ENCODE measurements around the gene MEN1. TPM values are rescaled to one million over a fixed set of nuclear protein-coding genes. Genes with fewer than 3 reads are reported as not detected.
A peak's percentile ranks its signal among the peaks of the same experiment; 100 is the strongest.

The MEN1 gene
- total and polyA plus RNA-seq, 2 of the 13 experiments (the other 11 are each of a cell fraction or from before 2014, with no cell fraction given): 20.5 to 27.3 TPM

DNA sequence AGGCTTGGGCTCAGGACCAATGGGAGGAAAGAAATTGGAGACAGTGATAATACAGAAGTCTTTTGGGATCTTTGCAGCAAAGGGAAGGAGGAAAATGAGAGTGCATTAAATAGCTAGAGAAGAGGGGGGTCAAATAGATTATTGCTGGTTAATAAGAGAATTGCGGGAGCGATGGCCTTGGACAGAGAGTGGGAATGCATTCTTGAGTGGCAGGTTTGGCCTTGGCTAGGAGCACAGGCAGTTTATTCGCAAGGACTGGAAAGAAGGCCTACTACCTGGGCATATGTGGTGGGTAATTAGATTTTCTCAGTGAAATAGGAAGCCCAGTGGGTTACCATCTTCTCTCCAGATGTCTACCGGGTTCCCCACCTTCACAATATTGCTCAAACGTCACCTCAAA, 3.5 kb upstream of the MEN1 start (continued):
- TF ChIP-seq SRSF9 (IDR thresholded peaks at IDR 0.05; ENCODE audit: borderline replicate concordance, insufficient read depth, low read depth, low read length, poor library complexity, severe bottlenecking): no peak
- TF ChIP-seq ZNF781 (CRISPR knock-in tag; IDR thresholded peaks at IDR 0.05; ENCODE audit: borderline replicate concordance, not compliant biosample characterization): no peak
- TF ChIP-seq ZNF138 (CRISPR knock-in tag; IDR thresholded peaks at IDR 0.05; ENCODE audit: low read depth): no peak

DNA sequence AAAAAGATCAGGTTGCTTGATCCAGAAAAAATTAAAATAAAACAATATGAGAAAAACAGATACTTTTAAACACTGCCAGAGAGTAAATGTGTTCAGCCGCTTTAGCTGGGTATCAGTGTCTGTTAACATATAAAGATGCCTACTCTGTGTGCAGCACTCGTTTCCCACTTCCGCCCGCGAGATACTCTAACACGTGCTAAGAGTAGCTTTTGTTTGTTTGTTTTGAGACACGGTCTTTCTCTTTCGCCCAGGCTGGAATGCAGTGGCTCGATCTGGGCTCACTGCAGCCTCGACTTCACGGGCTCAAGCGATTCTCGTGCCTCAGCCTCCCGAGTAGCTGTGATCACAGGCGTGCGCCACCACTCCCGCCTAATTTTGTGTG, 531 bp upstream of the MEN1 start:
- POLR2A ChIA-PET: interaction anchor here (0.6 to 2.7 kb wide), 7 partner anchors 10 to 435 kb away, joined by 3 to 15 read pairs (median 4); partner anchors contain the start of gene SF1
- no peaks in the 10 kb centered on the region for H4K20me1 ChIP-seq (ENCODE audit: insufficient read depth, low read length)
- H2AFZ ChIP-seq (ENCODE audit: low read length): peak overlapping the region; percentile 95
- BruUV-seq (replicated peaks): no TSS peak
- FAIRE-seq (no peak), DNase-seq (ENCODE audit: low spot score) (peak; percentile 77), ATAC-seq (peak; percentile 46)
- WGBS (ENCODE audit: low lambda C conversion rate): 16% methylated on average over 16 of the region's 17 CpGs
- CTCF ChIA-PET (ENCODE audit: low intra/inter-chr PET ratio, low total read pairs): no interaction called here
- H3K27ac ChIP-seq (ENCODE audit: extremely low read length, insufficient read depth, low read length): peak overlapping the region; percentile 58
- H3K4me3 ChIP-seq (replicated peaks in 1 of 3; ENCODE audit: insufficient read depth in 1 of 3, low read depth in 2 of 3, low read length in 3 of 3): peak overlapping the region; percentile 11 to 78 (median 48)
- H3K9ac ChIP-seq (ENCODE audit: insufficient read depth, low read depth, low read length): peak overlapping the region; percentile 23; the same call in 1 of the 2 replicates
- in situ Hi-C loops (cut with HindIII; ENCODE audit: extremely low pct_ligation_motif_present, low pct_unique_long_range_greater_than_20kb) (no loop called here), intact Hi-C loops (cut with micrococcal nuclease; ENCODE audit: unreplicated experiment) (no loop called here)
- peaks cover 44% of the 10 kb centered on the region for H3K4me1 ChIP-seq (ENCODE audit: insufficient read depth, low read length)
- H3K27me3 ChIP-seq (ENCODE audit: control insufficient read depth in 1 of 2, insufficient read depth in 2 of 2, low read length in 2 of 2): no peaks in the 10 kb centered on the region
- no peaks in the 10 kb centered on the region for H3K79me2 ChIP-seq (ENCODE audit: insufficient read depth, low read length)
- H3K4me2 ChIP-seq (ENCODE audit: low read depth, low read length): peak overlapping the region; percentile 91
- H3K36me3 ChIP-seq (replicated peaks in 1 of 2; ENCODE audit: control insufficient read depth in 1 of 2, insufficient read depth in 2 of 2, low read length in 2 of 2): peaks cover 5 to 17% of the 10 kb centered on the region in 2 experiments; a peak in 4 of 5 replicates
- no peaks in the 10 kb centered on the region for H3K9me3 ChIP-seq (ENCODE audit: low read length)
- TF ChIP-seq MAX (IDR thresholded peaks at IDR 0.05): peak; percentile 64
- TF ChIP-seq MAFK (conservative IDR thresholded peaks at IDR 0.05 in 1 of 2, IDR thresholded peaks at IDR 0.05 in 1 of 2; ENCODE audit: low read length in 2 of 2): no peak
- TF ChIP-seq SIN3A (IDR thresholded peaks at IDR 0.05; ENCODE audit: borderline replicate concordance, low read depth, low read length): peak; percentile 50; the same call in 1 of the 2 replicates
- TF ChIP-seq ZNF17 (CRISPR knock-in tag; IDR thresholded peaks at IDR 0.05): no peak
- TF ChIP-seq, protein P1, sequence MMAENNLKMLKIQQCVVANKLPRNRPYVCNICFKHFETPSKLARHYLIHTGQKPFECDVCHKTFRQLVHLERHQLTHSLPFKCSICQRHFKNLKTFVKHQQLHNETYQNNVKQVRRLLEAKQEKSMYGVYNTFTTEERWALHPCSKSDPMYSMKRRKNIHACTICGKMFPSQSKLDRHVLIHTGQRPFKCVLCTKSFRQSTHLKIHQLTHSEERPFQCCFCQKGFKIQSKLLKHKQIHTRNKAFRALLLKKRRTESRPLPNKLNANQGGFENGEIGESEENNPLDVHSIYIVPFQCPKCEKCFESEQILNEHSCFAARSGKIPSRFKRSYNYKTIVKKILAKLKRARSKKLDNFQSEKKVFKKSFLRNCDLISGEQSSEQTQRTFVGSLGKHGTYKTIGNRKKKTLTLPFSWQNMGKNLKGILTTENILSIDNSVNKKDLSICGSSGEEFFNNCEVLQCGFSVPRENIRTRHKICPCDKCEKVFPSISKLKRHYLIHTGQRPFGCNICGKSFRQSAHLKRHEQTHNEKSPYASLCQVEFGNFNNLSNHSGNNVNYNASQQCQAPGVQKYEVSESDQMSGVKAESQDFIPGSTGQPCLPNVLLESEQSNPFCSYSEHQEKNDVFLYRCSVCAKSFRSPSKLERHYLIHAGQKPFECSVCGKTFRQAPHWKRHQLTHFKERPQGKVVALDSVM (CRISPR knock-in tag; IDR thresholded peaks at IDR 0.05): peak; percentile 93
- TF ChIP-seq ZMYM2 (CRISPR knock-in tag; IDR thresholded peaks at IDR 0.05): 0 out of 2 replicates have a peak, but pooled peaks have one; percentile 51
- TF ChIP-seq, protein P2, sequence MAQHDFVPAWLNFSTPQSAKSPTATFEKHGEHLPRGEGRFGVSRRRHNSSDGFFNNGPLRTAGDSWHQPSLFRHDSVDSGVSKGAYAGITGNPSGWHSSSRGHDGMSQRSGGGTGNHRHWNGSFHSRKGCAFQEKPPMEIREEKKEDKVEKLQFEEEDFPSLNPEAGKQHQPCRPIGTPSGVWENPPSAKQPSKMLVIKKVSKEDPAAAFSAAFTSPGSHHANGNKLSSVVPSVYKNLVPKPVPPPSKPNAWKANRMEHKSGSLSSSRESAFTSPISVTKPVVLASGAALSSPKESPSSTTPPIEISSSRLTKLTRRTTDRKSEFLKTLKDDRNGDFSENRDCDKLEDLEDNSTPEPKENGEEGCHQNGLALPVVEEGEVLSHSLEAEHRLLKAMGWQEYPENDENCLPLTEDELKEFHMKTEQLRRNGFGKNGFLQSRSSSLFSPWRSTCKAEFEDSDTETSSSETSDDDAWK (CRISPR knock-in tag; IDR thresholded peaks at IDR 0.05): no peak
- TF ChIP-seq NAIF1 (CRISPR knock-in tag; IDR thresholded peaks at IDR 0.05; ENCODE audit: borderline replicate concordance): 0 out of 2 replicates have a peak, but pooled peaks have one; percentile 14
- TF ChIP-seq ZNF333 (CRISPR knock-in tag; IDR thresholded peaks at IDR 0.05; ENCODE audit: borderline replicate concordance): no peak
- no peak for TF ChIP-seq ATF6 (CRISPR knock-in tag; conservative IDR thresholded peaks at IDR 0.05)
- peak; percentile 79 for TF ChIP-seq MNT (IDR thresholded peaks at IDR 0.05)

All from HepG2 (cell line).